DOHH2 (cell line): ENCODE measurements around the gene UMAD1.

Experiments used
- H3F3A ChIP-seq: fragments of 200-600 bp; sonication (generic), shearing (Covaris generic); 2 replicates; pipeline ENCODE4 v1.6.0; 2016; ENCODE audit warnings: antibody characterized with exemption, mild to moderate bottlenecking; ENCODE audit not compliant: control insufficient read depth, insufficient read depth
- H3K27ac ChIP-seq: fragments of 200-600 bp; sonication (generic); 2 replicates; pipeline ENCODE4 v1.5.1; 2014; ENCODE audit warnings: low read depth, mild to moderate bottlenecking, low read length, moderate library complexity
- H3K27me3 ChIP-seq: fragments of 200-600 bp; sonication (generic); 2 replicates; pipeline ENCODE4 v1.6.1; 2014; ENCODE audit warnings: mild to moderate bottlenecking, low read length, mixed read lengths; ENCODE audit not compliant: control insufficient read depth
- H3K36me3 ChIP-seq: fragments of 200-600 bp; sonication (generic); 2 replicates; pipeline ENCODE4 v1.6.1; 2014; ENCODE audit warnings: mild to moderate bottlenecking, low read length, moderate library complexity, mixed read lengths; ENCODE audit not compliant: control insufficient read depth
- H3K4me1 ChIP-seq: fragments of 200-600 bp; sonication (generic); 2 replicates; pipeline ENCODE4 v1.6.1; 2014; ENCODE audit warnings: mild to moderate bottlenecking, low read length, mixed read lengths; ENCODE audit not compliant: control insufficient read depth
- H3K4me2 ChIP-seq: fragments of 200-600 bp; sonication (generic); 2 replicates; pipeline ENCODE4 v1.6.0; 2014; ENCODE audit warnings: mild to moderate bottlenecking, low read length, moderate library complexity
- H3K4me3 ChIP-seq: fragments of 200-600 bp; sonication (generic); 2 replicates; pipeline ENCODE4 v1.5.1; 2014; ENCODE audit warnings: mild to moderate bottlenecking, low read length, mixed read lengths
- H3K79me2 ChIP-seq: fragments of 200-600 bp; sonication (generic); 2 replicates; pipeline ENCODE4 v1.6.1; 2014; ENCODE audit warnings: mild to moderate bottlenecking, low read length, mixed read lengths; ENCODE audit not compliant: control insufficient read depth
- H3K9me2 ChIP-seq: fragments of 200-600 bp; sonication (generic); replicated peaks from 2 replicates; pipeline ENCODE4 v1.6.1; 2014; ENCODE audit warnings: mild to moderate bottlenecking, low read length, mixed read lengths; ENCODE audit not compliant: control insufficient read depth
- H3K9me3 ChIP-seq: fragments of 200-600 bp; sonication (generic); 2 replicates; pipeline ENCODE4 v1.6.1; 2014; ENCODE audit warnings: antibody characterized with exemption, low read length, mixed read lengths; ENCODE audit not compliant: control insufficient read depth, insufficient read depth
- H4K20me1 ChIP-seq: fragments of 200-600 bp; sonication (generic); 2 replicates; pipeline ENCODE4 v1.6.0; 2014; ENCODE audit warnings: low read depth, mild to moderate bottlenecking, antibody characterized with exemption, low read length, moderate library complexity; ENCODE audit not compliant: control insufficient read depth, insufficient read depth
- CTCF ChIP-seq: fragments of 200-600 bp; sonication (generic); IDR thresholded peaks from one replicate; pipeline ENCODE4 v1.5.1; 2014; ENCODE audit warnings: antibody characterized with exemption, mild to moderate bottlenecking, low read depth, low read length; ENCODE audit not compliant: poor library complexity, severe bottlenecking
- EZH2phosphoT487 ChIP-seq: fragments of 200-600 bp; sonication (generic); IDR thresholded peaks from 2 replicates; pipeline ENCODE4 v1.6.1; 2017; ENCODE audit warnings: borderline replicate concordance, mild to moderate bottlenecking, antibody characterized with exemption, low read length, moderate library complexity, mixed read lengths

Gene UMAD1

DNA sequence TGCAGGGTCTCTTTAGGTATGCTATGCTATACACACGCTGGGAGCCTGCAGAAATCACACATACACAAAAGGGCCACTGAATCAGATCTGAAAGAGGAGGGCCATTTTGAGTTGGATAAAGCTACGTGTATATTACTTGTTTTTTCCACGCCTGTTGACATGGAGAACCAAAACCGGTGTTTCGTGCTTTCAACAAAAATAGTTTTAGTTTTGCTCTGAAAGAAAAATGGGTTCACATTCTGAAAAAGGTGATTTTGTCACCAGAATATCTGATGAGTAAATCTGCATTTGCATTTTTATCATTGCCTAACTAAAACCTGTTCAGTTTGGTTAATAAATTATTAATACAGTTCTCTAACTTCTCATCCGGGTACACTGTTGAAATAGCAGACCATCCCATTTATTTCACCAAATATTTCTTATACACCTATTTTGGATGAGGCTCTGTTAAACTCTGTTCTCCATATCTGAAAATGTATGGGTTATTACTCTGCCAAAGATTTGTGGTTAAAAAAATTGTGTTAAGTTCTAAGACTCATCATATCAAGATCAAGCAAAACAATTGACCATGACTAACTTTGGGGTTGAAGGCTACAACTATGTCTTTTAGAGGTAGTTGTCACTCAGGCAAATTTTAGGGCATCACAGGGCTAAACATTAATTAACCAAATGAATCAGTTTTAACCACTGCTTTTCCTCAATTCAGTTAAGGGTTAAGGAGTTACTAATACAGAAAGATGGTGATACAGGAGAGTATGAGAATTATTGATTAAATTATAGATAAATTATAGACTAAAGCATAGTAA, 179.1 kb downstream of the UMAD1 start:
- no peak overlapping the region for H3K4me2 ChIP-seq
- H3K79me2 ChIP-seq: no peaks in the 10 kb centered on the region
- no peaks in the 10 kb centered on the region for H4K20me1 ChIP-seq
- H3K9me2 ChIP-seq: no peaks in the 10 kb centered on the region
- no peaks in the 10 kb centered on the region for H3K27me3 ChIP-seq
- H3K9me3 ChIP-seq: peaks cover 18% of the 10 kb centered on the region
- peaks cover 19% of the 10 kb centered on the region for H3K36me3 ChIP-seq
- TF ChIP-seq EZH2phosphoT487 (no peak), CTCF (no peak)
- H3K4me1 ChIP-seq: peaks cover 70% of the 10 kb centered on the region
- no peak overlapping the region for H3K4me3 ChIP-seq
- peaks cover 9% of the 10 kb centered on the region; the same call in 1 of the 2 replicates for H3F3A ChIP-seq
- H3K27ac ChIP-seq: no peak overlapping the region

DNA sequence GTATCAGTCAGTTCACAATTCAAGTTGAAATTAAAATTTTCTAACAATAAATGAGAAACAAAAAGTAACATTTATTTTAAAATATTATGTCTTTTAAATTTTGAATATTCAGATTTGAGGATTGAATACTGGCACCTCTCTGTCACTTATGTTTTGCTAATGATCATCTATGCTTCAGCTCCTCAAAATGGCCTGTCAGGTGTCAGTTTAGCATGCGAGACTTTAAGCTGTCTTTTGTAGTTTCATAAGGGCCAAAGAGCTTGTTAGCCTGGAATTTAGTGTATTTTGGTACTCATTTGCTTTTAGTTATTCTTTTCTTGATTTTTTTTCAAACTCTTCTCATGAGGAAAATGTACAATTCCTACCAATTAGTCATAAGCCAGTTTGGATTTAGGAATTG, 179.9 kb downstream of the UMAD1 start:
- TF ChIP-seq EZH2phosphoT487: no peak
- no peak for TF ChIP-seq CTCF
- peaks cover 9% of the 10 kb centered on the region; the same call in 1 of the 2 replicates for H3F3A ChIP-seq
- H3K79me2 ChIP-seq: no peaks in the 10 kb centered on the region
- H3K36me3 ChIP-seq: peaks cover 12% of the 10 kb centered on the region
- peaks cover 63% of the 10 kb centered on the region for H3K4me1 ChIP-seq
- H3K9me2 ChIP-seq: no peaks in the 10 kb centered on the region
- no peaks in the 10 kb centered on the region for H3K27me3 ChIP-seq
- H3K4me2 ChIP-seq: peak overlapping the region; percentile 56; the same call in 1 of the 2 replicates
- H4K20me1 ChIP-seq: no peaks in the 10 kb centered on the region
- no peak overlapping the region for H3K27ac ChIP-seq
- H3K9me3 ChIP-seq: peaks cover 11% of the 10 kb centered on the region
- no peak overlapping the region for H3K4me3 ChIP-seq

GRCh38 chr7:7820939-7821338, 180.4 kb downstream of the UMAD1 start:
- TF ChIP-seq EZH2phosphoT487 (no peak), CTCF (no peak)
- H3K4me1 ChIP-seq: peaks cover 57% of the 10 kb centered on the region
- H4K20me1 ChIP-seq: no peaks in the 10 kb centered on the region
- H3K79me2 ChIP-seq: no peaks in the 10 kb centered on the region
- H3F3A ChIP-seq: peaks cover 9% of the 10 kb centered on the region; the same call in 1 of the 2 replicates
- peaks cover 10% of the 10 kb centered on the region for H3K9me3 ChIP-seq
- H3K4me3 ChIP-seq: 0 out of 2 replicates have a peak overlapping the region, but pooled peaks have one; percentile 8
- no peaks in the 10 kb centered on the region for H3K9me2 ChIP-seq
- H3K27me3 ChIP-seq: no peaks in the 10 kb centered on the region
- H3K4me2 ChIP-seq: peak overlapping the region; percentile 56
- peaks cover 12% of the 10 kb centered on the region for H3K36me3 ChIP-seq
- H3K27ac ChIP-seq: peak overlapping the region; percentile 6; the same call in 1 of the 2 replicates
